HG03575 (cell line): ENCODE results near the gene LCN2.

ENCODE experiments used
- ATAC-seq: cut with Tn5 transposase; IDR thresholded peaks from one replicate; pipeline ENCODE4 v1.9.1; 2021; ENCODE audit not compliant: unreplicated experiment, insufficient number of reproducible peaks, low FRiP score; ENCODE audit errors: extremely low read depth

Gene LCN2

DNA sequence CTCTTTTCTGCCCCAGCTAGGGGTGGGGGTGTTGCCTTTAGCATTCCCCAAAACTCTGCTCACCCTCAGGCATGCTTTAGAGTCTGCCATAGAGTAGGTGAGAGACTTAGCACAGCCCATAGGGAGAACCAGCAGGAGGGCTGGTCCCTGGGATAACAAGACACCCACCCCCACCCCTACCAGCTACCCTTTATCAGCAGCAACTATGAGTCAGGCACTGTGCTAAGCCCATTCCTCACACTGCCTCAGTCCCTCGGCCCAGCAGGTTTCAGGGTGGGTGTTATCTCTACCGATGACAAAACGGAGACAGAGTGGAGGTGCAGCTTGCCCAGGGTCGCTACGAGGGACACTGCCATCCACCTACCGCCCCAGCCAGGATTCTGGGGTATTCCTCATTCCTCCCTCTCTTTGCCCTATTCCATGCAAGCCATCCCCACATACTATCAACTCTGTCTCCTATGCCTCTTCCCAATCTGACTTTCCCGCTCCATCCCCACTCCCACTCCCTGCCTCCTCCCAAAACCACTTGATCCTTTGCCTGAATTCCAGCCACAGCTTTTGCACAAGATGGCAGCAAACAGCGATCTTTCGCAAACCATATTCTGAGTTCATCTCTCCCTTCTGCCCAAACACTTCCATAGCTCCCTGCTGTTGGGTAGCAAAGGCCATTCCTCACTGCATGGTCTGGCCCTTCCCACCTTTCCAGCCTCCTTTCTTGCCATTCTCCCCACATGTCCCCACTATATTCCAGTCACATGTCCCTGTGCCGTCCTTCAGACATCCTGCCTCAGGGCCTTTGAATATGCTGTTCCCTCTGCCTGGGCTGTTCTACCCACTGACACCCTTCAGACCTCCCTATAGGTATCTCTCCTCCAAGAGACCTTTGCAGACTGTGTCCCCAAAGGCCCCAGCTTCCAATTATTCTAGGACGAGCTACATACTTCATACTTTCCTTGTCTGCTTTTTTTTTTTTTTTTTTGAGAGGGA is 37.0 kb downstream of the LCN2 start:
- no peak for ATAC-seq

GRCh38 chr9:128187361-128187760 is 38.1 kb downstream of the LCN2 start:
- no peak for ATAC-seq

DNA sequence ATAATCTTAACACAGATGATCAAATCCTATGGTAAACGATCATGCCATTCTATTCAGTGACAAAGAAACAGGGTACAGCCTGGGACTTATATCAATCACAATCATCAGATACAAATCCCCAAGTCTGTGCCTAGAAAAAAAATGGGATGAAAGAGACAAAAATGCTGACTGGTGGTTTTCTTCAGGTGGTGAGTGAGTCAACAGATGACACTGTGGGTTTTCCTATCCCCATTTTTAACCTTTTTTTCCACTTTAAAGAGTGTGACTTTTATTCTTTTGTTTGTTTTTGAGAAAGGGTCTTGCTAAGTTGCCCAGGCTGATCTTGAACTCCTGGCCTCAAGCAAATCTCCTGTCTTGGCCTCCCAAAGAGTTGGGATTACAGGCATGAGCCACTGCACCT is 39.0 kb downstream of the LCN2 start:
- no peak for ATAC-seq

GRCh38 chr9:128190013-128190412 is 40.8 kb downstream of the LCN2 start:
- ATAC-seq, result no peak

DNA sequence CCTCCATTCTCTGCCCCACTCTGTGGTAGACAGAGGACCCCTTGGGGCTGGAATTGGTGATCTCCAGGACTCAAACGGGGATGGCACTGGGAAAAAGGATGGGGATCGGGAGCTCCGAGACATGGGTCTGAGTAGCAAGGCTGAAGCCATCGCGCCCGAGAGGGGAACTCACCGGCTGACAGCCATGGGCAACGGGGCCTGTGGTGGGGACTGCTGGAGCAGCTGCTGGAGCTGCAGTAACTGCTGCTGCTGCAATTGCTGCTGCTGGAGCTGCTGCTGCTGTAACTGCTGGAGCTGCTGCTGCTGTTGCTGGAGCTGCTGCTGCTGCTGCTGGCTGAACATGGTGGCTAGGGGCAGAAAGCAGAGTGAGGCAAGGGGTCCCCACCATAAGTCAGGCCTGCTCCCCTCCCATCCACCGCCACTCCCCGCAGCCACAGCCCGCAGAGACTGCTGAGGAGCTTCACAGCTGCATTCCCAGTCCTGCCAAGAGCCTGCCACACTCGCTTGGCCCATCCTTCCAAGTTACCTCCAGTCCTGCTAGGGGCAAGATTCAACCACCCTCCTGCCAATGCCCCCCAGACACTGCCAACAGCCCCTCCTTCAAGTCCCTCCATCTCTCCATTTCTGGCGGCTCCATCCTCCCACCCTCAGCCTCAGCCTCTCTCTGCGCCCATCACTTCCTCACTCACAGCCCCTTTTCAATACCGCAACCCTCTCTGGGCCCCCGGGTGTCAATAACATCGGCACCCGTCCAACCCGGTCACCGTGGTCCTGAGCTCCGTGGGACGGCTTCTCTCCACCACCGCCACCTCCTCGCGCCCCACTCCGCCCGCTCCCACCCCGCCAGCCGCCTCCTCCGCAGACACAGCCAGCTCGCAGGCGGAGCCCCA is 41.5 kb downstream of the LCN2 start:
- ATAC-seq, result no peak

DNA sequence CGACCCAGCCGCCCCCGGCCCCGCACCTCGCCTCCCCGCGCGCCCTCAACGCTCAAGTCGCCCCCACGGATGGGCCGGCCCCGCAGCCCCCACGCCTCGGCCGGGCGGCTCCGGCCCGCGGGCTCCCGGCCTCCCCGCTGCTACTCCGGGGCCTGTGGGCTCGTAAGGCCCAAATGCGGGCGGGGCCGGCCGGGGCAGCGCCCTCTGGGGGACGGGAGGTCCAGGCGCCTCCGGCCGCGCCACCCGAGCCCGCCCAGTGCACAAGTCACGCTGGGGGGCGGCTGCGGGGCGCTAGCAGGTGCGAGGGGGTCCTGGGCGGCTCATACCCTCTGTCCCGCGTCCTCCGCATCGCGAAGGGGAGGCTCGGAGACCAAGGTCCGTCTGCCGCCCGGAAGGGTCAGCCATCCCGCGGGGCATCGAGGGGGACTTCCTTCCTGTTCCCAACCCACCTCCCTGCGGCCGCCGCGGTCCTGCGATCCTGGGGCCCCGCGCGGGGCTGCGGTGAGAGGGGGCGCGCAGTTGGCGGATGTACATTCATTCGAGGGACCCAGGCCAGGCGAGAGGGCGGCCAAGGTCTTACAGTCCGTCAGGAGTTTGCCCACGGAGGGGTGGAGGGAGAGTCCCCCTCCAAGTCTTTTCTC is 42.3 kb downstream of the LCN2 start, which contains the start of gene CIZ1:
Gene CIZ1 (minus strand): TSS at position 167 of the 641 bp plus-strand sequence. CDS start 715 bp downstream, outside the sequence.
- ATAC-seq, result no peak

- no peak for ATAC-seq
Measured at GRCh38 chr9:128192601-128193371, 43.5 kb downstream of the LCN2 start.

DNA sequence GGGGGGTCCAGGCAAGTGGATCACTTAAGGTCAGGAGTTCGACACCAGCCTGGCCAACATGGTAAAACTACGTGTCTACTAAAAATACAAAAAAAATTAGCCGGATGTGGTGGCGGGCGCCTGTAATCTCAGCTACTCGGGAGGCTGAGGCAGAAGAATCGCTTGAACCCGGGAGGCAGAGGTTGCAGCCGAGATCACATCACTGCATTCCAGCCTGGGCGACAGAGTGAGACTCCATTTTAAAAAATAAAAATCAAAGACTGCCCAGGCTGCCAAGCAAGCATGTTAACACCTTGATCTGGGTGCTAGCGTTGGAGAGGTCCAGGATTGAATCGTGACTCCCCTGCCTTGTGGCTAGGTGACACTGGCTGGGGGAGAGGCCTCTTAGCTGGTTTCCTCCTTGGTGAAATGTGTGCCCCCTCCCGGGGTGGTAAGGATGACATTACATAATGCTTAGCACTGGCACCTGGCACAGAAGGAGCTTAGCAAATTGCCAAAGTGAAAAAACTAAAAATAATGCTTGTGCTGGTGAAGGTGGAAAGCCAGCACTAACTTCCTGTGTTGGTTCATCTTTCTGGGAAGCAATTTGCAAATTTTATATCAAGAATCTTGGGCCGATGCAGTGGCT is 44.3 kb downstream of the LCN2 start:
- ATAC-seq, result no peak

DNA sequence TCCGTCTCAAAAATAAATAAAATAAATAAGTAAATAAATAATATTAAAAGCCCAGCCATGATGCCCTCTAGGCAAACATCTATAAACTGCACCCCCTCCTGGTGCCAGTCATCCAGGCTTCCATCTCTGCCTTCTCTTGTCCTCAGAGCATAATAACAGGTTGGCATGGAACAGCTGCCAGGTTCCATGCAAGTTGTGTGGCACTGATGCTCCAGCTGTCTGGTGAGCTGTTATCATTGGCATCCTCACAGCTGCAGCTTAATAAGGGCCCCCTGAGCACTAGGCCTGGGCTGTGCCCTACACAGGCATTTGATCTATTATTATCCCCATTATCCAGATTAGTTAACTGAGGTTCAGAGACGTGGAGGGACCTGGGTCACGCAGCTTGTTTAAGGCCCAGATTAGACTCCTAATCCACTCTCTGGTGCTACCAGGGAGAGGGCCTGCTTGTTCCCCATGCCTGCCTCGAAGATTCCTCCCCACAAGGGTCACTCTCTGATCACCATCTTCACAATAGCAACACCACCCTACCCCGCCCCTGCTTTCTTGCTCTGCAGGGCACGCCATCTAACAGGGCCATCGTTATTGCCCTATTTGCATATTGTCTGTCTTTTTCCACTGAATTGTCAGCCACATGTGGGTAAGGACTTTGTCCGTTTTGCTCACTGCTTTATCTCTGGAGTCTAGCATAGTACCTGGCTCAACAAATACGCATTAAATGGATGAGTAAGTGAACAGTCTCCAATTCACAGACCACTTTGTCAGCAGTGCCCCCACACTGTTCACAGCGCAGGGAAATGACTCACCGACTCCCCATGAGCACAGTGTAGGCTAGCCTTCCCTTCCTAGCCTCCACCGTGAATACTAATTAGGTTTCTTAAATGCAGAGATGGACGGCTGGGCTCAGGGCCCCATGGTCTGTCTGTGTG is 52.5 kb downstream of the LCN2 start:
- ATAC-seq, result no peak

DNA sequence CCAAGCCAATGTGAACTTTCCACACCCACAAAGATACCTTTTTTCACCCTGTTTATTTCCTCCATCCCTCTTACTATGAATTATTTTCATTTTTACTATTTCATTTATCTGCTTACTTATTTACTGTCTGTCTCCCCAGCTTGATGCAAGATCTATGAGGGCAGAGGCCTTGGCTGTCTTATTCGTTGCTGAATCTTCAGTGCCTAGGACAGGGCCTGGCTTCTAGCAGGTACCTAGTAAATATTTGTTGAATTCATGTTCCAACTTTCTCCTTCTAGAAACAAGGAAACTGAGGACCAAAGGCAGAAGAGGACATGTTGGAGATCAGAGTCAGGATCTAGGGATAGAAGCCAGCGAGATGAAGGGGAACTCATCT is 53.4 kb downstream of the LCN2 start:
- no peak for ATAC-seq
